ENCODE results near the gene PTPRE.
A peak's percentile ranks its signal among the peaks of the same experiment; 100 is the strongest.

PTPRE gene

GRCh38 chr10:128114901-128115300 lies 208.0 kb downstream of the PTPRE start:
- no peak overlapping the region for H3K4me3 ChIP-seq (ENCODE audit: low read depth, low read length)
- TF ChIP-seq MYC (IDR thresholded peaks at IDR 0.05; ENCODE audit: low read depth, low read length): no peak
- no peak for TF ChIP-seq POLR2A (IDR thresholded peaks at IDR 0.05; ENCODE audit: extremely low read depth, insufficient read length)
- no peak for TF ChIP-seq CTCF (IDR thresholded peaks at IDR 0.05; ENCODE audit: low read depth, low read length)
- no peak for TF ChIP-seq MAX (IDR thresholded peaks at IDR 0.05; ENCODE audit: low read depth, low read length)
- DNase-seq (ENCODE audit: low read depth): no peak

GRCh38 chr10:128115356-128115755 lies 208.5 kb downstream of the PTPRE start:
- TF ChIP-seq POLR2A (IDR thresholded peaks at IDR 0.05; ENCODE audit: extremely low read depth, insufficient read length) (no peak), MYC (IDR thresholded peaks at IDR 0.05; ENCODE audit: low read depth, low read length) (no peak), MAX (IDR thresholded peaks at IDR 0.05; ENCODE audit: low read depth, low read length) (no peak), CTCF (IDR thresholded peaks at IDR 0.05; ENCODE audit: low read depth, low read length) (no peak)
- H3K4me3 ChIP-seq (ENCODE audit: low read depth, low read length): no peak overlapping the region
- DNase-seq (ENCODE audit: low read depth): no peak

- no peak overlapping the region for H3K4me3 ChIP-seq (ENCODE audit: low read depth, low read length)
- no peak for TF ChIP-seq CTCF (IDR thresholded peaks at IDR 0.05; ENCODE audit: low read depth, low read length)
- TF ChIP-seq POLR2A (IDR thresholded peaks at IDR 0.05; ENCODE audit: extremely low read depth, insufficient read length): no peak
- no peak for TF ChIP-seq MAX (IDR thresholded peaks at IDR 0.05; ENCODE audit: low read depth, low read length)
- no peak for TF ChIP-seq MYC (IDR thresholded peaks at IDR 0.05; ENCODE audit: low read depth, low read length)
- DNase-seq (ENCODE audit: low read depth): no peak
Measured at GRCh38 chr10:128116187-128116586, 209.3 kb downstream of the PTPRE start.

- DNase-seq (ENCODE audit: low read depth): no peak
- TF ChIP-seq POLR2A (IDR thresholded peaks at IDR 0.05; ENCODE audit: extremely low read depth, insufficient read length) (no peak), MAX (IDR thresholded peaks at IDR 0.05; ENCODE audit: low read depth, low read length) (no peak), CTCF (IDR thresholded peaks at IDR 0.05; ENCODE audit: low read depth, low read length) (peak; percentile 55)
- no peak overlapping the region for H3K4me3 ChIP-seq (ENCODE audit: low read depth, low read length)
Measured at GRCh38 chr10:128116851-128117615, 210.1 kb downstream of the PTPRE start.

- H3K4me3 ChIP-seq (ENCODE audit: low read depth, low read length): peak overlapping the region; percentile 94
- no peak for TF ChIP-seq MYC (IDR thresholded peaks at IDR 0.05; ENCODE audit: low read depth, low read length)
- TF ChIP-seq CTCF (IDR thresholded peaks at IDR 0.05; ENCODE audit: low read depth, low read length): no peak
- TF ChIP-seq MAX (IDR thresholded peaks at IDR 0.05; ENCODE audit: low read depth, low read length): no peak
- no peak for TF ChIP-seq POLR2A (IDR thresholded peaks at IDR 0.05; ENCODE audit: extremely low read depth, insufficient read length)
- no peak for DNase-seq (ENCODE audit: low read depth)
Measured at GRCh38 chr10:128121750-128122412, 215.0 kb downstream of the PTPRE start.
